CD4-positive, alpha-beta T cell treated with Interleukin-4 for 4 hours (primary cell): ENCODE measurements around the gene C5orf47.

Source experiments
- DNase-seq: peaks from one replicate; pipeline ENCODE4 v3.0.0-alpha.2; 2020

Gene C5orf47, protein sequence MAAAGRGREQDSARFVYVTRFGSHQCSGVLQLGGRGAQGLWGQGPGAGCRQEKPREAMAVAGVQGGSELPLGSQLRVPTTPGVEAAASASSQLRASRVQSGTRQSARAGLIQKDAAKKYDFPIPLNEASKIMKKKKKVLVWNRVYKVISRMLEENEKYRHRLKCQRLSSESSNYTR

DNA sequence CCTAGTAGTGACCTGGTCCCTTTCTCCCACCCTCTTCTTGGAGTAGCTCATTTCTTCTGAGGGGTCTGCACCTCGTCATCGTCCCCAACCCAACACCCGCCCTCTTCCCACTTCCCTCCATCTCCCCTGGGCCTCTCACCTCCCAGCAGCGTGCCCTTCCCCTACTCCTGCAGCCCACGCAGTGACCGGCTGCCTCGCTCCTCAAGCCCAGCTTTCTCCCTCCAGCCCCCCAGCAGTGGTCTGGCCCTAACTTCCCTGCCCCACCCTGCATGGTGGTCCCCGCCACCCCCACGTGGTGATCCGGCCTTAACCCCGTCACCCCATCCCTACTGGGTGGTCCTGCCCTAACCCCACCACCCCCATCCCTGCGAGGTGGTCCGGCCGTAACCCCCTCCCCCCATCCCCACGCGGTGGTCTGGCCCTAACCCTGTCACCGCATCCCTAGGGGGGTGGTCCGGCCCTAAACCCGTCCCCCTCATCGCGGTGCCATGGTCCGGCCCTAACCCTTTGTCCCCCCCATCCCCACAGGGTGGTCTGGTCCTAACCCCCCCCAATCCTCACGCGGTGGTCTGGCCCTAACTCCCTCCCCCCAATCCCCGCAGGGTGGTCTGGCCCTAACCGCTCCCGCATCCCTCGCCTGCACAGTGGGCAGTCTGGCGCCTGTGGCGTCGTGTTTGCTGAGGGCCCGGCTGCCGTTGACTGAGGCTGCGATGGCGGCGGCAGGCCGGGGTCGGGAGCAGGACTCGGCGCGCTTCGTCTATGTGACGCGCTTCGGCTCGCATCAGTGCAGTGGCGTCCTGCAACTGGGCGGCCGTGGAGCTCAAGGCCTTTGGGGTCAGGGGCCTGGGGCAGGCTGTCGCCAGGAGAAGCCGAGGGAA is at the start of gene C5orf47:
C5orf47 (plus strand) TSS at position 617 of the 878 bp plus-strand sequence; CDS start at position 711, 94 bp downstream.
- no peak for DNase-seq

DNA sequence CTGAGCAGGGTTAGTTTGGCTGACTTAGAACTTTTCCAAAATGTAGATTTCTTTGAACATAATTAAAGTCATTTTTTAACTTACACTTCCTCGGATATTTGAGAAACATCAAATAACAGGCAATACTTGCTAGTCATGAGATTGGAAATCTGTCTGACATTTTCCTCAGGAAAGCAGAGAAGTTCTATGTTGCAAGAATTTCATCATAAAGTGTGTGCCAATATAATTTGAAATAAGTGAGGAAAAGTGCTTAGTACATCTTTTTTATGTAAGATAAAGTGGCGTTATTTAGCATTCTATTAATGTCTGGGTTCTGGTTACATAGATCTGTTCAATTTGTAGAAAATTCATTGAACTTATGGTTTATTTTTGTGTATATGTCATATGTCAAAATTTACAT is 48.7 kb upstream of the C5orf47 start:
- DNase-seq = no peak

DNA sequence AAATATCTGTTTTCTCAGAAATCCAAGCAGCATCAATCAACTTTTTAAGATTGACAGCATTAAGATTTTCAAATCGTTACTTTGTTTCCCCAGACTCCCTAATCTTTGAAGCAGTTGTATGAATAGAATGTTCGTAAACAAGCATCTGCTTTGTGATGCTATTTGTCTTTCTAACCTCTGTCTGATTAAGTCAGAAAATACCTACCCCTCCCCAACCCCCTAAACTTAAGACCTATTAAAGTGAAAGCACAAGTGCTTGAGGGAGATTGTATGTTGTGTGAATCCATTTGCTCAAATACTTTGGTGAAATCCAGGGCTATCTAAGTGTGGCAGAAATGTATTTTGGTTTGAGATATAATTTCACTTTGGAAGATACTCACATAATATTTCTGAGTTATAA is 47.9 kb upstream of the C5orf47 start:
- no peak for DNase-seq

DNA sequence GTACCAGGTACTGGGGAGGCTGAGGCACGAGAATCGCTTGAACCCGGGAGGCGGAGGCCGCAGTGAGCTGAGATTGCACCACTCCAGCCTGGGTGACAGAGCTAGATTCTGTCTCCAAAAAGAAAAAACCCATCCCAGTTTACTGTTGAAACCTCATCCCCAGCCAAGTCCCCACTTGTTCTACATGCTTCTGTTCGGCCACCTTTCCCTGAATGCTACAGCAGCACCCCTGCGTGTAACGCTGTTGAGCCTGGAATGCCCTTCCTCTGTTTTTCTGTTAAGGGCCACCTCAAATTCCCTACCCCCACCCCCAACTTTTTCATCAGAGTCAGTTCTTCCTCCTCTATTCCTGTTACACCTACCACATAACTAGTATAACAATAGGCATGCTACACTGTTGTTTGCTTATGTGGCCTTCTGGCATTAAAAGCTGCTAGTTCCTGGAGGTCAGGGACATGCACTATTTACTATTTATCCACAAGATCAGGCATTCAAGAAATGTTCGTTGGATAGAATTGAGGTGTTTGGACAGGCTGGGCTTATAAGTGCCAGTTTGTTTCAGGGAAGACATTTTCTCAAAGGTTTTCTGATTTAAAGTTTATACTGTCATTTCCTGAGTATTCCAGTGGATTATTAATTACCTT is 47.1 kb upstream of the C5orf47 start:
- DNase-seq = no peak

DNA sequence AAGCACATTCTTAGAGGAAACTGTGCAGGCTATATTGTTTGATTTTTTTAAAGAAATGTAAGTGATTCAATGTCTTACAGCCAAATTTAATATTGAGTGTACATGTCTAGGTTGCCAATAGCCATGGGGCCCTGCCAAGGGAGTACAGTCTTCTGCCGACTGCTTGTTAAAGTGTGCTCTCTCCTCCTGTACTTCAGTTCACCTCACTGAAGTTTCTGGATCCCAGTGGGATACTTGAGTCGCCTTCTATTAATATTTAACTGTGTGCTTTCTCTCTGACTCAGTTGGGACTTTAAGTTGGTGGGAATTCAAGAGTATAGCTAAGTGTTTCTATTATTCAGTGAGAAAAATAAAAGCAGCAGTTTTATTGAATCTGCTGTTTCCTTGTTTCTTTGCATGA is 44.5 kb upstream of the C5orf47 start:
- DNase-seq = no peak

DNA sequence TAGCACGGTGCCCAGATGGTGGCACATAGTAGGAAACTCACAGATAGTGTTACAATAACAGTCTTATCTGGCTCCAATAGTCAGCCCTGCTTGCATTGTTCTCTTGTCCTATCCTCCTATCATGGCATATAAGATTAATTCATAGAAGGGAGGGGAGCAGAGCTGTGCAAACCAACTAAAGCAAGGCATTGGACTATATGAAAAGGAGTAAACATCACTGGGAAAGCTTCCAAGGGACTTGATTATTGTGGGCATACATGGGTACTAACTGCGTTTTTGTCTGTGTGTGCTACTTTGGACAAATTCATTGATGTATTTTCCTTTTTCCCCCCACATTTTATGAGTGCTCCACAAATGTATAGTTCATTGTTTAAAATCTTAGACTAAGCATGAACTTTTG is 43.8 kb upstream of the C5orf47 start:
- no peak for DNase-seq

DNA sequence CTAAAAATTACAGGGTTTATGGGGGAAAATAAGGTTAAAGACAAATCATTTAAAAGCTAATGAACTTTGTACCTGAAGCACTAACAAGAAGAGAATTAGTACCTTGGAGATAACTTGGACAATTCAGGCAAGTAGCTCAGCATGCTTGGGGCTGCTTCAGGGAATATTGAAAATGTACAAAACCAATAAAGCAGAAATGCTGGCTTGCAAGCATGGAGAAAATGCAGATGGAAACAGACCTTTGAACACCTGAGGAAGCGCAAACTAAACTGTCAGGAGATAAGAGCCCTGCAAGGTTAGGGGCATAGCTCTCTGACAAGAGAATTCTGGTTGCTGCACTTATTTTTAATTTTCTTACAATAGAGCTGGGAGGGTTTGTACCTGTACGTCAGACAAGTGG is 42.6 kb upstream of the C5orf47 start:
- no peak for DNase-seq

DNA sequence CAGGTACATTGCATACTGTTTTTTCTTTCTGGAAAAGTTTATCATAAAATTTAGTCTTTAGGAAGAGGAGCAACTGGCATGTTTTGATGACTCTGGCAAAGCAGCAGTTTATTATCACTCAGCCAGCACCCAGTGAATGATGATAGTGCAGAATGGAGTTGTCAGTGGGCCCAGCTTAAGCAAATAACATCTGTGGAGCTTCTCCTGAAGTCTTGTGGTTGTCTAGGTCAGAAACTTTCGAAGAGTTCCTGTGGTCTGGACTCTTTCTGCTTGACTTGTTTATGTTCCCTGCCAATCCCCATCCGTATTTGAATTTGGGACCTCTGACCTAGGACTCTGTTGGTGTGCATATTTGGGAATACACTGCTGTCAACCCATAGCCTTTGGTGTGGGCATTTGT is 38.1 kb upstream of the C5orf47 start:
- no peak for DNase-seq

DNA sequence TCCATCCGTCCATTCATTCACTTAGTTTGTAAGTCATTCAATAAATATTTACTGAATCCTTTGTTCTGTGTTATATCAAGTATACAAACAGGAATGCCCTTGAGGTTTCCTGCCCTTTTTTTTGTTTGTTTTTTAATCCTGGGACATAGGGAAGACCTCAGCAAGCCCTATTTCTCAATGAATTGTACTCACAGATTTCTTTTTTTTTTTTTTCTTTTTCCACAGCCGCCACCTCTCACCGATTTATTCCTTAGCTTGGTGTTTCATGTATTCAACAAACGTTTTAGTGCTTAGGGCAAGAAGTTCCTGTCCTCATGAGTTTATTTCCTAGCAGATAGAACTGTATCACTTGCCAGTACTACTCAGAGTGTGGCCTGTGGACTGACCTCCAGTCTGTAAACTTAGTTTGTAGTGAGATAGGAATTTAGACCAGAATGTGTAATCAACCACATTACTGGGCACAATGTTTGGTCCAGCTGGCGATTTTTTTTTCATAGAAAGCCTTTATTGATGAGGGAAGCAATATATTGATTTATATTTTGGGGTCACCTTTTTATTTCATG is 35.4 kb upstream of the C5orf47 start:
- no peak for DNase-seq

DNA sequence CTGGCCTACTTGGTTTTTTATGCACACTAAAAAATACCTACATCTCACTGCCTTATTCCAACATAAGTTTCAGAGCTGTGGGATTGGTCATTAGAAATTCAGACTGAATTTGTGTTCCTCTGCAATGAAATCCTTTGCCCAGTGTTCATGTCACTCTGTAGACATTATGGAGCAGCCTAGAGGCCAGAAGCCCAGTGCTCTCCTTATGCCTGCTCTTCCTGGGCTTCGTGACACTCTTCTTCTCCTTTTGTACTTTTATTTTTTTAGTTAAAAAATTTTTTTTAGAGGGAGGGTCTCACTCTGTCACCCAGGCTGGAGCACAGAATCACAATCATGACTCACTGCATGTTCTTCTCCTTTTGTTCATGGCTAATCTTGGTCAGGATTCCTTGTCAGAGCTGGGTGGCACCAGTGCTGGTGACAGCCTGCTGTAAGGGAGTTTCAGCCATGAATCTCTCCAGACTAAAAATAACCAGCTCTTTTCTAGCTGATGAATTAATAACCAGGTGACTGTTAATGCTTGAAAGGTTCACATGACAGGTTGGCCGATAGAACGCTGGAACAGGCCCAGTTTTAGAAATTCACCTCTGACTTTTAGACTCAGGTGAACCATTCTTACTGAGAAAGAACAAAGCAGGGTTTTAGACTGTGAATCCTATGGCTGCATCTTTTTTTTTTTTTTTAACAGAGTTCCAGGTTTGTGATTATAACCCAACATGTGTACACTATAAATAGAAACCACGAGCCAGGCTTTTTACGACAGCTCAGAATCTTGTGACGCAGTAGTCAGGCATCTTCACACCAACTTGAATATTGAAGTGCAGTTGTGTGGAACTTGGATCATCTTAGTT is 34.1 kb upstream of the C5orf47 start:
- no peak for DNase-seq

DNA sequence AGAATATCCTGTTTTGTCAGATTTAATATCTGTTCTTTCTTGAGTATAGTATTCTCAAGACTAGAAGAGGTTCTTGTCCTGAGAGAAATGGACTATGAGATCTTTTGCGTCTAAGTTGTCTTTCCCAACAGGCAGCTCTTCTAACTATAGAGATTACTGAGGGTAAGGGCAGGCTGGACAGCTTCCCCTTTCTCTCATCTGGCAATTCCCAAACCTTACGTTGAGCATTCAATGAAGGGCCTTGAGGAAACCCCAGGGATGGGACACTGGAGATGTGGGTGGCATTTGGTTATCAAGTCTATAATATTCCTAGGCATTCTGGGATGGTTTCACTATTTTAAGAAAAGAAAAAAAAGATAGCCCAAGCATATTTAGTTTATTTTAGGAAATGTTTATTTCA is 28.0 kb upstream of the C5orf47 start:
- no peak for DNase-seq

DNA sequence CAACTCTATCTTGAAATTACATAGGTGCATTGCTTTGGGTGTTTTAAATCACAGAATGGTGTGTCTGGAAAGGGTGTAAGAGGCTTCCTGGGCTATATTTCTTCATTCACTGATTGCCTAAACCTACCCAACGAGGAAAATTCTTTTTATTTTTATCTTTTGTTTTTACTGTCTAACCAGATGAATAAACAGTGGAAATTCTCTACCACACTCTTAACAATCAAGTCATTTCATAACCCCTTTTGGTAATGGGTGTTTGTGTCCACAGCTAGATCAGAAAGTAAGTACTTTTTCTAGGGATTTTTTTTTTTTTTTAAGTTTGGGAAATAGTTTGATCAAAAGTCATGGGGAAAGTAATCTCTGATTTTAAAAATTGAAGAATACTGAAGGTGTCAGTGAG is 27.6 kb upstream of the C5orf47 start:
- no peak for DNase-seq

DNA sequence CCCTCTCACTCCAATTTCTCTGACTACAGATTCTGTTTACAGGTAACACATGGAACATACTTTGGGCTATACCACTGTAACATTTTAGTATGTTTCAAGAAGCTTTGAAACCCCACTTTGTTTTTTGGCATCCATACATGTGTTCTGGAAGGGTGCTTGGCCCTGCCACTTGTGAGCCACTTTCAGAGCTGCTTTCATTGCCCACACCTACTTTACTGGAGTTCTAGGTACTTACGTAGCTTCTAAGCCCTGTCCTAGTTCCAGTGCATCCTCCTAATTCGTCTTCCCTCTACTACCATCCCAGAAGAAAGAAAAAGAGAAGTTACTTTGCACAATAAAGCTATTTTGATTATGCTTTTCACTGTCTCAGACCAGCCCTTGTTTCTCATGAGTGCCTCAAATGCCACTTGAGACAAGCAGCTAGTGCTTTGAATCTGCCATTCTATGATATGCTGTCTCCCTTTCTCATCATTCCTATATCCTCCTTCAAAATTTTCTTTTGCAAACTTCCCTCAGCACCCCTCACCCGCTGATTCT is 26.5 kb upstream of the C5orf47 start:
- DNase-seq = no peak

DNA sequence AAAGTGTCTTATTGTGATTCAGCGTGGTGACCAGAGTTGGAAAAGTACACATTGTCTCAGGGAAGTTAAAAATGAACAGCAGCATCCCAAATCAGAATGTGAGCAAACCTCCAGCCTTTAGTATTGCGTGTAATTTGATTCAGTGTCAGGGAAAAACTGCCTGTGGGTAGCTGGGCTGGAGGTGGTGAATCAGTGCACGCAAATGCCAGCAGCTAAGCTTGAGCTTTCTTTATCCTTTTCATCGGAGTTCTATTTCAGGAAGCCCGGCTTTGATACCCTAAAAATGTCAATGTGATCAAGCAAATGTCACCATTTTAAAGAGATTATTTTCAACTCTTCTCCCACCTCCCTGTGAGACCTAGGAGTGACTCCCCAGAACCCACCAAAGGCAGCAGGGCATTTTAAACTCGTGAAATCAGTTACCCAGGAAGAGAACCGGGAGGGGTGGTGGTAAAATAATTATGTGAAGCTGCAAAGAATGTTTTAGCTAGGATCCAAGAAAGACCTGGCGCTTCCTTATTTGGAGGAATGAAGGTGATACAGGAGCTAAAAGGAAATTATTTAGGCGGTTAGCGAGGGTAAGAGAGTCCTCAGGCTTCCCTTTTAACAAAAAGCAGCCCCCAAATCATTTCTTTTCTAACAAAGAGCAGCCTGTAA is 25.7 kb upstream of the C5orf47 start:
- DNase-seq = no peak

DNA sequence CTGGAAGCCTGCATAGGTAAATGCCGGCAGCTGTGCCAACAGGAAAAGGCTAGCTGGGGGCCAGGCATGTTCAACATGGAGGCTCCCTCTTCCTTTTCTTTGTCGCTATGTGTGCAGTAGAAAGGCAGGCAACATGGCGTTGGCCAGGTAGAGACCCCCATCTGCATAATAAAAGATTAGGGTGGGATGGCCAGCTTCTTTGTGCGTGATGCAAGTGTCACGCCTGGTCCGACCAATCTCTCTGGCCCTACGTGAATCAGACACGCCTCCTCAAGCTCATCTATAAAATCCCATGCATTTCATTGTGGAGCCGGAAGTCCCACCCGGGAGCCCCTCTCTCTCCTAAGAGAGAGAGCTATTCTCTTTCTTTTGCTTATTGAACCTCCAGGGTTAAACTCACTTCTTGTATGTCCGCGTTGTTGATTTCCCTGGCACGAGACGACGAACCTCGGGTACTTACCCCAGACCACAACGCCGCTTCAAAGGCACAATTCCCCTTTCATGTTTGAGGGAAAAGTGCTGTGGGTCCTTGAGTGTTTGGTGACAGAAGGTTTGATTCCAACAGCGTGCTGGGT is 25.0 kb upstream of the C5orf47 start:
- peak; percentile 11 for DNase-seq

DNA sequence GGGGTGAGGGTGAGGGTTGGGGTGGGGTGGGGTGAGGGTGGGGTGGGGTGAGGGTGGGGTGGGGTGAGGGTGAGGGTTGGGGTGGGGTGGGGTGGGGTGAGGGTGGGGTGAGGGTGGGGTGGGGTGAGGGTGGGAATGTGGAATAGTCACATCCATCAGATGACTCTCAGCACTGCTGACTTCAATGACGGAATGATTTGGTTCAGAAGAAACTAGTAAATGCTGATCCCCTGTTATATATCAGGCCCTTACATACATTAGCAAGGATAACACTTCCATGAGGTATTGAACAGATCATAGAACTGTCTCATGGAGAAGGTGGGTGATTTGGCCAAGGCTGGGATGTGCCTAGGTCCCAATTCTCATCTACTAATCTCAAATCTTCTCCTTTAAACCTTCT is 24.5 kb upstream of the C5orf47 start:
- DNase-seq = no peak

DNA sequence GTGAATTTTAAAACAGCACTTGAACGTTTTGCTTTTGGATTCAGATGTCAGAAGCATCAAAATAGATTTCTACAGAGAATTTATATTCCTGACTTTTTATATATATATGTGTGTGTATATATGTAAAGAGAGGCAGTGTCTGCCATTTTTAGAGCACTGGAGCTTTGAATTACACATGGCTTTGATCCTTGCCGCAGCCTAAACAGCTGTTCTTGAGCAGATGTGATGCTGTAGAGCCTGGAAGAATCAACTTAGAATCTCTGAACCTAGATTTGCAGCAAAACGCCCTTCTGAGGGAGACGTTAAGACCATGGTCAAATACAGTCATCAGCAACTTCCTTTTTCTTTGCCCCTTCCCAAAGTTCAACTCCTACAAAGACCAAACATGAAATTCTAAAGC is 21.7 kb upstream of the C5orf47 start:
- DNase-seq = no peak

DNA sequence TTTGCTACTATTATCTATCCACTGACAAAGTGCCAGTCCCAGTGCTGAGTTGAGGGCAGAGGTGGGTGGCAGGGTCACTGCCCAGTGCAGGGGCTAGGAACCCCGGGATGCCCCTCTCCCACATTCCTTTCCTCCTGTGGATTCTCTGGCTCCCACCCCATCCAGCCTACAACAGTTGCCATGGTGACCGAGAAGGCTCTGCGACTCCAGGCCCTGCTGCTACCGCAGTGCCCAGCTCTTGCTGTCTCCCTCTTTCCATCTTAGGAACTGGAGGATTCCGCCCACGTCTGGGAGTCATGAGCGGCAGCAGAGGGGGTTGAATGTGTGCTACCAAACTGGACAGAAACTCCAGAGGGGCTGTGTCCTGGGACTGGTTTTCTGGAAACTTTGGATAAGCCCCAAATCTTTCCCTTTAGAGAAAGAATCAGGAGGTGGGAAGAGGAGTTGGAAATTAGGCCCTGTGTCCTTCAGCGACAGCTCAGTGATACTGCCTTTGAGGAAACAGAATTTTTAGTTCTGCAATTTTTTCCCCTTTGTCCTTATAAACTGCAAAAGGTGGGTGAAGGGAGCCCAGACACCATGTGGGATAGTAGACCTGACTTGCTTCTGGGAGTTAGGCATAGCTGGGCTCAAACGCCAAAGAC is 20.7 kb upstream of the C5orf47 start:
- DNase-seq = no peak

DNA sequence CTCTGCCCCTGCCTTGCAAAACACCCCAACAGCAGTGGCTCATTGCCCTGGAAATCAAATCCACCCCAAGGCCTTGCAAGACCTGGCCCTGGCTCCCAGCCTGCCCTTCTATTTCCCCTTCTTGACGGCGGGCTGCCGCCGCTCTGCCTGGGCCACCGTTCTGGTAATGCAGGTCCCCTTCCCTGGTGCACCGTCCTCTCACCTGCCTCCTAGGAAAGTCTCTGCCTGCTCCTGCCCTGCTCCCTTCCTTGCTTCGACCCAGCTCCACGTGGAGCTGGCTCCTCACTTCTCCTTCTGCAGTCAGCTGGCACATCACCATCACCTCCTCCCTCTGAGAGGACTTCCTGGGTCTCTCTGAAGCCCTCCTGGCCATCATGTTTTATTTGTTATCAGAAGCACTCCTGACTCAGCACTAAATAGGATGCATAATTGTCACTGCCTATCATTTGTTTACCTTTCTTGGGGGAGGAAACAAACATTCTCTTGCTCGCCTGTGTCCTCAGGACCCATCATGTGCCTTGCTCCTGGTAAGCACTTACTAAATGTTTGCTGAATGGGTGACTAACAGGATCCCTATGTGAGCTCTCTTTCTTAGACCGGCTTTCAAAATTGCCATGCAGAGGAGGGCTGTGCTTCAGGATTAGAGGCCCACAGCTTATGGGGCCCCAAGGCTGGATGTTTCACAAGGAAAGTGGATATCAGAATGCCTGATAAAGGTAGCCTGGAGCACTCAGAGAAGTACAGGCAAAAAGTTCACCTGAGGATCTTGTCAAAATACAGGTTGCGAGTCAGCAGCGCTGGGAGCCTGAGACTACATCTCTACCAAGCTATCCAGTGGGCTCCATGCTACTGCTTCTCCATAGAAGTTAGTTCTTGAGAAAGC is 19.6 kb upstream of the C5orf47 start:
- no peak for DNase-seq
